HepG2 (cell line): Measurements from ENCODE around the gene CSNK1G1. TPM values are rescaled to one million over a fixed set of nuclear protein-coding genes. Genes with fewer than 3 reads are reported as not detected.

Experiments
- EED ChIP-seq: sonication (generic); formaldehyde crosslinking; IDR thresholded peaks from 2 replicates; pipeline ENCODE4 v1.5.0; 2020; ENCODE audit warnings: mild to moderate bottlenecking, missing genetic modification reagents
- KMT2B ChIP-seq: IDR thresholded peaks from 2 replicates; pipeline ENCODE4 v1.6.1; 2016; ENCODE audit warnings: missing genetic modification reagents, missing compliant biosample characterization
- MAFK ChIP-seq, 2 experiments: IDR thresholded peaks in 1 of 2; conservative IDR thresholded peaks in 1 of 2; 2 replicates each; pipeline ENCODE4 v1.6.1; 2011; ENCODE audit warnings: improper control_type of control experiment in 2 of 2, low read length in 2 of 2
- NFATC3 ChIP-seq: sonication (generic); formaldehyde crosslinking; IDR thresholded peaks from 2 replicates; pipeline ENCODE4 v1.5.1; 2020; ENCODE audit warnings: mild to moderate bottlenecking, missing genetic modification reagents
- POLR2AphosphoS2 ChIP-seq: IDR thresholded peaks from 2 replicates; pipeline ENCODE4 v1.6.1; 2011; ENCODE audit warnings: low read depth, low read length, improper control_type of control experiment
- PTBP1 ChIP-seq: fragments of 200-400 bp; formaldehyde crosslinking; IDR thresholded peaks from 2 replicates; pipeline ENCODE4 v1.6.1; 2018; ENCODE audit warnings: low read length, low read depth; ENCODE audit not compliant: poor library complexity, severe bottlenecking
- RORA ChIP-seq: sonication (generic); formaldehyde crosslinking; IDR thresholded peaks from 2 replicates; pipeline ENCODE4 v1.5.0; 2020; ENCODE audit warnings: mild to moderate bottlenecking, missing genetic modification reagents, moderate library complexity
- TEAD2 ChIP-seq: sonication (generic); formaldehyde crosslinking; IDR thresholded peaks from 2 replicates; pipeline ENCODE4 v1.9.0; 2021; ENCODE audit warnings: missing genetic modification reagents
- ZNF124 ChIP-seq: sonication (generic); formaldehyde crosslinking; IDR thresholded peaks from 2 replicates; pipeline ENCODE4 v1.4.0; 2020; ENCODE audit warnings: missing genetic modification reagents
- ZNF337 ChIP-seq: sonication (generic); formaldehyde crosslinking; IDR thresholded peaks from 2 replicates; pipeline ENCODE4 v1.5.1; 2020; ENCODE audit warnings: missing genetic modification reagents, low read depth, mild to moderate bottlenecking, borderline replicate concordance
- ZNF460 ChIP-seq: sonication (generic); formaldehyde crosslinking; IDR thresholded peaks from 2 replicates; pipeline ENCODE4 v1.5.1; 2020; ENCODE audit warnings: missing genetic modification reagents, mild to moderate bottlenecking, borderline replicate concordance
- ZNF501 ChIP-seq: sonication (generic); formaldehyde crosslinking; IDR thresholded peaks from 2 replicates; pipeline ENCODE4 v1.5.1; 2020; ENCODE audit warnings: mild to moderate bottlenecking, moderate library complexity, missing genetic modification reagents
- ZNF614 ChIP-seq: IDR thresholded peaks from 2 replicates; pipeline ENCODE4 v1.6.1; 2018; ENCODE audit warnings: missing biosample characterization, missing genetic modification reagents, inconsistent platforms, borderline replicate concordance
- ZNF644 ChIP-seq: IDR thresholded peaks from 2 replicates; pipeline ENCODE4 v1.6.1; 2016; ENCODE audit warnings: low read depth
- ZNF674 ChIP-seq: sonication (generic); formaldehyde crosslinking; IDR thresholded peaks from 2 replicates; pipeline ENCODE4 v1.5.0; 2020; ENCODE audit warnings: low read depth, mild to moderate bottlenecking, missing genetic modification reagents
- polyA plus RNA-seq, 8 experiments: library from polyadenylated mRNA; depleted of rRNA in 3 of 8; stranded (reverse) in 7 of 8; unstranded in 1 of 8; fragments of >200 nt; fragmentation: Illumina TruSeq in 4 of 8; extraction: Trizol in 4 of 8; gene quantifications; 2 replicates each; pipeline versions ENCODE4 v1.2.1 to v1.2.3, GENCODE V29; 2011 to 2016; ENCODE audit warnings: low read depth in 4 of 8, missing spikeins in 1 of 8, mixed read lengths in 1 of 8; ENCODE audit not compliant: insufficient read depth in 1 of 8
- total RNA-seq, 5 experiments: library from RNA; depleted of rRNA; stranded (reverse); fragments of >200 nt; fragmentation: Illumina TruSeq; extraction: Trizol; gene quantifications; 2 replicates each; pipeline ENCODE4 v1.2.3, GENCODE V29; 2016; ENCODE audit warnings: low read depth in 1 of 5
- TF ChIP-seq, protein P1 (sequence below): IDR thresholded peaks from 2 replicates; pipeline ENCODE4 v1.6.1; 2016; ENCODE audit warnings: low read depth, borderline replicate concordance
- TF ChIP-seq, protein P2 (sequence below): sonication (generic); formaldehyde crosslinking; IDR thresholded peaks from 2 replicates; pipeline ENCODE4 v1.8.1; 2023; ENCODE audit warnings: mild to moderate bottlenecking, missing genetic modification reagents
- TF ChIP-seq, protein P3 (sequence below): sonication (generic); formaldehyde crosslinking; IDR thresholded peaks from 2 replicates; pipeline ENCODE4 v1.5.0; 2020; ENCODE audit warnings: missing genetic modification reagents
- TF ChIP-seq, protein P4 (sequence below): sonication (generic); formaldehyde crosslinking; IDR thresholded peaks from 2 replicates; pipeline ENCODE4 v1.5.0; 2020; ENCODE audit warnings: missing genetic modification reagents
- TF ChIP-seq, protein P5 (sequence below): sonication (generic); formaldehyde crosslinking; IDR thresholded peaks from 2 replicates; pipeline ENCODE4 v1.4.0; 2020; ENCODE audit warnings: missing genetic modification reagents

Gene CSNK1G1
- total and polyA plus RNA-seq, 2 of the 13 experiments (the other 11 are each of a cell fraction or from before 2014, with no cell fraction given), result 8.5 to 12.6 TPM

DNA sequence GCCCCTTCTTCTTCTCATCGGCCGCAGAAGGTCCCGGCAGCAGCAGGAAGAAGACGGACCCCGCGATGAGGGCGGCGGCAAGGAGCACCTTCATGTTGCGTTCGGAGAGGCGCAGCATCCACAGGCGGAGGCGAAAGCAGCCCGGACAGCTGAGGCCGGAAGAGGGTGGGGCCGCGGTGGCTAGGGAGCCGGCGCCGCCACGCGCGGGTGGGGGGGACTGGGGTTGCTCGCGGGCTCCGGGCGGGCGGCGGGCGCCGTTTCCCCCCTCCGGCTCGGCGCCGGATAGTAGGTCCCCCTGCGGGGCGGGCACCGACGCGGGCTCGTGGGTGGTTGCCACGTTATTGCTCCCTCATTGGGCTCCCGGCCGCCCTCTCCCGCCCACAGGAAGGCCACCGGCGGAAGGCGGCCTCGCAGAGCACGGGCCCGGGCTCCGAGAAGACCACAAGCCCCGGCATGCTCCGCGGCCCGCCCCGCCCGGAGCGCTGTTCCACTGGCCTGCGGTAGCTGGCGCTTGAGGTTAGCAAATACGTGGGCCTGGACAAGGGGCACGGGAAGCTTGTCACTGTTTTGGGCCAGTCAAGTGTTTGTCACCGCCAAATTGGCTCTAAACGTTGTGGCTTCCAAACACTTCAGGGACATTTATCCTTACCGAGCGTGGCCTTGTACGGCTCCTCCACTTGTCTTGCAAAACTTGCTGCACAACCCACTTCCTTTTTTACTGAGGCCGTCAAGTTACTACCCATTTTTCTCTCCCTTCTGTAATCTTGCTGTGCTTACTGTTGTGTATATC is 192.9 kb downstream of the CSNK1G1 start, which contains the start of gene PPIB (continued):
- TF ChIP-seq RORA (CRISPR knock-in tag), result no peak
- no peak for TF ChIP-seq MAFK (conservative IDR thresholded peaks at IDR 0.05 in 1 of 2, IDR thresholded peaks at IDR 0.05 in 1 of 2; ENCODE audit: low read length in 2 of 2)
- no peak for TF ChIP-seq ZNF460 (CRISPR knock-in tag)
- no peak for TF ChIP-seq ZNF614 (CRISPR knock-in tag)
- TF ChIP-seq, protein P1, sequence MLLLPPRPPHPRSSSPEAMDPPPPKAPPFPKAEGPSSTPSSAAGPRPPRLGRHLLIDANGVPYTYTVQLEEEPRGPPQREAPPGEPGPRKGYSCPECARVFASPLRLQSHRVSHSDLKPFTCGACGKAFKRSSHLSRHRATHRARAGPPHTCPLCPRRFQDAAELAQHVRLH, result no peak
- no peak for TF ChIP-seq PTBP1
- TF ChIP-seq ZNF644 (CRISPR knock-in tag), result no peak
- no peak for TF ChIP-seq POLR2AphosphoS2
- TF ChIP-seq ZNF501 (CRISPR knock-in tag), result peak; percentile 91
- TF ChIP-seq, protein P2, sequence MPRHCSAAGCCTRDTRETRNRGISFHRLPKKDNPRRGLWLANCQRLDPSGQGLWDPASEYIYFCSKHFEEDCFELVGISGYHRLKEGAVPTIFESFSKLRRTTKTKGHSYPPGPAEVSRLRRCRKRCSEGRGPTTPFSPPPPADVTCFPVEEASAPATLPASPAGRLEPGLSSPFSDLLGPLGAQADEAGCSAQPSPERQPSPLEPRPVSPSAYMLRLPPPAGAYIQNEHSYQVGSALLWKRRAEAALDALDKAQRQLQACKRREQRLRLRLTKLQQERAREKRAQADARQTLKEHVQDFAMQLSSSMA (CRISPR knock-in tag), result no peak
- no peak for TF ChIP-seq ZNF124 (CRISPR knock-in tag)
- no peak for TF ChIP-seq TEAD2 (CRISPR knock-in tag)
- peak; percentile 75; the same call in 1 of the 2 replicates for TF ChIP-seq EED (CRISPR knock-in tag)
- TF ChIP-seq ZNF337 (CRISPR knock-in tag), result peak; percentile 79; the same call in 1 of the 2 replicates
- peak; percentile 65; the same call in 1 of the 2 replicates for TF ChIP-seq ZNF674 (CRISPR knock-in tag)
- TF ChIP-seq, protein P3, sequence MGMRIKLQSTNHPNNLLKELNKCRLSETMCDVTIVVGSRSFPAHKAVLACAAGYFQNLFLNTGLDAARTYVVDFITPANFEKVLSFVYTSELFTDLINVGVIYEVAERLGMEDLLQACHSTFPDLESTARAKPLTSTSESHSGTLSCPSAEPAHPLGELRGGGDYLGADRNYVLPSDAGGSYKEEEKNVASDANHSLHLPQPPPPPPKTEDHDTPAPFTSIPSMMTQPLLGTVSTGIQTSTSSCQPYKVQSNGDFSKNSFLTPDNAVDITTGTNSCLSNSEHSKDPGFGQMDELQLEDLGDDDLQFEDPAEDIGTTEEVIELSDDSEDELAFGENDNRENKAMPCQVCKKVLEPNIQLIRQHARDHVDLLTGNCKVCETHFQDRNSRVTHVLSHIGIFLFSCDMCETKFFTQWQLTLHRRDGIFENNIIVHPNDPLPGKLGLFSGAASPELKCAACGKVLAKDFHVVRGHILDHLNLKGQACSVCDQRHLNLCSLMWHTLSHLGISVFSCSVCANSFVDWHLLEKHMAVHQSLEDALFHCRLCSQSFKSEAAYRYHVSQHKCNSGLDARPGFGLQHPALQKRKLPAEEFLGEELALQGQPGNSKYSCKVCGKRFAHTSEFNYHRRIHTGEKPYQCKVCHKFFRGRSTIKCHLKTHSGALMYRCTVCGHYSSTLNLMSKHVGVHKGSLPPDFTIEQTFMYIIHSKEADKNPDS (CRISPR knock-in tag), result no peak
- TF ChIP-seq, protein P4, sequence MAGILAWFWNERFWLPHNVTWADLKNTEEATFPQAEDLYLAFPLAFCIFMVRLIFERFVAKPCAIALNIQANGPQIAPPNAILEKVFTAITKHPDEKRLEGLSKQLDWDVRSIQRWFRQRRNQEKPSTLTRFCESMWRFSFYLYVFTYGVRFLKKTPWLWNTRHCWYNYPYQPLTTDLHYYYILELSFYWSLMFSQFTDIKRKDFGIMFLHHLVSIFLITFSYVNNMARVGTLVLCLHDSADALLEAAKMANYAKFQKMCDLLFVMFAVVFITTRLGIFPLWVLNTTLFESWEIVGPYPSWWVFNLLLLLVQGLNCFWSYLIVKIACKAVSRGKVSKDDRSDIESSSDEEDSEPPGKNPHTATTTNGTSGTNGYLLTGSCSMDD (CRISPR knock-in tag), result no peak
- TF ChIP-seq KMT2B, result peak; percentile 49; the same call in 1 of the 2 replicates
- TF ChIP-seq, protein P5, sequence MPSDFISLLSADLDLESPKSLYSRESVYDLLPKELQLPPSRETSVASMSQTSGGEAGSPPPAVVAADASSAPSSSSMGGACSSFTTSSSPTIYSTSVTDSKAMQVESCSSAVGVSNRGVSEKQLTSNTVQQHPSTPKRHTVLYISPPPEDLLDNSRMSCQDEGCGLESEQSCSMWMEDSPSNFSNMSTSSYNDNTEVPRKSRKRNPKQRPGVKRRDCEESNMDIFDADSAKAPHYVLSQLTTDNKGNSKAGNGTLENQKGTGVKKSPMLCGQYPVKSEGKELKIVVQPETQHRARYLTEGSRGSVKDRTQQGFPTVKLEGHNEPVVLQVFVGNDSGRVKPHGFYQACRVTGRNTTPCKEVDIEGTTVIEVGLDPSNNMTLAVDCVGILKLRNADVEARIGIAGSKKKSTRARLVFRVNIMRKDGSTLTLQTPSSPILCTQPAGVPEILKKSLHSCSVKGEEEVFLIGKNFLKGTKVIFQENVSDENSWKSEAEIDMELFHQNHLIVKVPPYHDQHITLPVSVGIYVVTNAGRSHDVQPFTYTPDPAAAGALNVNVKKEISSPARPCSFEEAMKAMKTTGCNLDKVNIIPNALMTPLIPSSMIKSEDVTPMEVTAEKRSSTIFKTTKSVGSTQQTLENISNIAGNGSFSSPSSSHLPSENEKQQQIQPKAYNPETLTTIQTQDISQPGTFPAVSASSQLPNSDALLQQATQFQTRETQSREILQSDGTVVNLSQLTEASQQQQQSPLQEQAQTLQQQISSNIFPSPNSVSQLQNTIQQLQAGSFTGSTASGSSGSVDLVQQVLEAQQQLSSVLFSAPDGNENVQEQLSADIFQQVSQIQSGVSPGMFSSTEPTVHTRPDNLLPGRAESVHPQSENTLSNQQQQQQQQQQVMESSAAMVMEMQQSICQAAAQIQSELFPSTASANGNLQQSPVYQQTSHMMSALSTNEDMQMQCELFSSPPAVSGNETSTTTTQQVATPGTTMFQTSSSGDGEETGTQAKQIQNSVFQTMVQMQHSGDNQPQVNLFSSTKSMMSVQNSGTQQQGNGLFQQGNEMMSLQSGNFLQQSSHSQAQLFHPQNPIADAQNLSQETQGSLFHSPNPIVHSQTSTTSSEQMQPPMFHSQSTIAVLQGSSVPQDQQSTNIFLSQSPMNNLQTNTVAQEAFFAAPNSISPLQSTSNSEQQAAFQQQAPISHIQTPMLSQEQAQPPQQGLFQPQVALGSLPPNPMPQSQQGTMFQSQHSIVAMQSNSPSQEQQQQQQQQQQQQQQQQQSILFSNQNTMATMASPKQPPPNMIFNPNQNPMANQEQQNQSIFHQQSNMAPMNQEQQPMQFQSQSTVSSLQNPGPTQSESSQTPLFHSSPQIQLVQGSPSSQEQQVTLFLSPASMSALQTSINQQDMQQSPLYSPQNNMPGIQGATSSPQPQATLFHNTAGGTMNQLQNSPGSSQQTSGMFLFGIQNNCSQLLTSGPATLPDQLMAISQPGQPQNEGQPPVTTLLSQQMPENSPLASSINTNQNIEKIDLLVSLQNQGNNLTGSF (CRISPR knock-in tag), result peak; percentile 71; the same call in 1 of the 2 replicates
- no peak for TF ChIP-seq NFATC3
